Measurements from ENCODE around the gene SLC22A23.

The SLC22A23 gene

GRCh38 chr6:3312604-3313231, 144.1 kb downstream of the SLC22A23 start:
- POLR2A ChIA-PET: no interaction called here
- TF ChIP-seq ZNF48 (tag by site-specific recombination; IDR thresholded peaks at IDR 0.05) (no peak), ZNF114 (tag by site-specific recombination; IDR thresholded peaks at IDR 0.05) (no peak), SCRT2 (tag by site-specific recombination; IDR thresholded peaks at IDR 0.05) (peak; percentile 36; the same call in 1 of the 2 replicates), ZNF521 (tag by site-specific recombination; IDR thresholded peaks at IDR 0.05) (no peak), ZNF580 (tag by site-specific recombination; IDR thresholded peaks at IDR 0.05) (no peak)
- TF ChIP-seq, protein P1, sequence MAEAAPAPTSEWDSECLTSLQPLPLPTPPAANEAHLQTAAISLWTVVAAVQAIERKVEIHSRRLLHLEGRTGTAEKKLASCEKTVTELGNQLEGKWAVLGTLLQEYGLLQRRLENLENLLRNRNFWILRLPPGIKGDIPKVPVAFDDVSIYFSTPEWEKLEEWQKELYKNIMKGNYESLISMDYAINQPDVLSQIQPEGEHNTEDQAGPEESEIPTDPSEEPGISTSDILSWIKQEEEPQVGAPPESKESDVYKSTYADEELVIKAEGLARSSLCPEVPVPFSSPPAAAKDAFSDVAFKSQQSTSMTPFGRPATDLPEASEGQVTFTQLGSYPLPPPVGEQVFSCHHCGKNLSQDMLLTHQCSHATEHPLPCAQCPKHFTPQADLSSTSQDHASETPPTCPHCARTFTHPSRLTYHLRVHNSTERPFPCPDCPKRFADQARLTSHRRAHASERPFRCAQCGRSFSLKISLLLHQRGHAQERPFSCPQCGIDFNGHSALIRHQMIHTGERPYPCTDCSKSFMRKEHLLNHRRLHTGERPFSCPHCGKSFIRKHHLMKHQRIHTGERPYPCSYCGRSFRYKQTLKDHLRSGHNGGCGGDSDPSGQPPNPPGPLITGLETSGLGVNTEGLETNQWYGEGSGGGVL (tag by site-specific recombination; IDR thresholded peaks at IDR 0.05): no peak
- Histone ChIP-seq H3K27ac (ENCODE audit: extremely low read depth, low read depth, low read length) (no peak overlapping the region), H3K9me3 (ENCODE audit: control insufficient read depth, insufficient read depth, low read depth, low read length) (no peaks in the 10 kb centered on the region), H3K4me3 (ENCODE audit: low read depth, low read length) (no peak overlapping the region), H3K4me1 (ENCODE audit: control insufficient read depth, insufficient read depth, low read length) (no peaks in the 10 kb centered on the region), H3K36me3 (ENCODE audit: control insufficient read depth in 2 of 2, insufficient read depth in 1 of 2, low read length in 2 of 2) (peaks cover 0 to 8% of the 10 kb centered on the region in 2 experiments; a peak in 1 of 3 replicates)
- CTCF ChIA-PET: no interaction called here

DNA sequence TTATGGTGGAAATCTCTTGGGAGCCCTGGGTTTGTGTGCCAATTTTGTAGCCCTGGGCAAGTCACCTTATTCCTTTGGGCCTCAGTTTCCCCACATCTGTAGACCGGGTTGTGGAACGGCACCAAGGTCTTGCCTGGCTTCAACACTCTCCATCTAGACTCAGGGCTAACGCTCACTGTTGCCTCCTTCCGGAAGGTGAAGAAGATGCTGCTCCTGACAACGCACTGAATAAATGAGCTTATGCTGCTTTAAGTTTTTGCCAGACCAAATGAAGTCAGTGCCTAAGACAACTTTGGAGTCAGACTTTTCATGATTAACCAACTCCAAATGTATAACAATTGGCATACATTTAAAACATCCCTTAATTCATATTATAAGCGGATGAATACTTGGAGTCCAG, 145.0 kb downstream of the SLC22A23 start:
- H3K9me3 ChIP-seq (ENCODE audit: control insufficient read depth, insufficient read depth, low read depth, low read length): no peaks in the 10 kb centered on the region
- peaks cover 0 to 12% of the 10 kb centered on the region in 2 experiments; a peak in 1 of 3 replicates for H3K36me3 ChIP-seq (ENCODE audit: control insufficient read depth in 2 of 2, insufficient read depth in 1 of 2, low read length in 2 of 2)
- H3K4me1 ChIP-seq (ENCODE audit: control insufficient read depth, insufficient read depth, low read length): no peaks in the 10 kb centered on the region
- ChIA-PET POLR2A (no interaction called here), CTCF (interaction anchor here (0.6 kb wide), 1 partner anchor 311 kb away, joined by 3 read pairs; no protein-coding TSS in a partner anchor)
- H3K4me3 ChIP-seq (ENCODE audit: low read depth, low read length): no peak overlapping the region
- no peak for TF ChIP-seq GLI2 (tag by site-specific recombination; IDR thresholded peaks at IDR 0.05; ENCODE audit: borderline replicate concordance, low read depth)
- no peak for TF ChIP-seq BCL11B (tag by site-specific recombination; IDR thresholded peaks at IDR 0.05; ENCODE audit: low read depth)
- no peak for TF ChIP-seq ZEB2 (tag by site-specific recombination; IDR thresholded peaks at IDR 0.05)
- no peak for TF ChIP-seq ZNF274 (IDR thresholded peaks at IDR 0.05; ENCODE audit: low read length)
- no peak for TF ChIP-seq ZNF274 (tag by site-specific recombination; IDR thresholded peaks at IDR 0.05; ENCODE audit: borderline replicate concordance)
- TF ChIP-seq ZNF571 (tag by site-specific recombination; IDR thresholded peaks at IDR 0.05): no peak
- TF ChIP-seq ZNF426 (tag by site-specific recombination; IDR thresholded peaks at IDR 0.05): no peak
- no peak for TF ChIP-seq ZXDB (tag by site-specific recombination; IDR thresholded peaks at IDR 0.05)
- no peak for TF ChIP-seq ZNF394 (tag by site-specific recombination; IDR thresholded peaks at IDR 0.05; ENCODE audit: borderline replicate concordance)
- TF ChIP-seq ZNF266 (tag by site-specific recombination; IDR thresholded peaks at IDR 0.05; ENCODE audit: low read depth): no peak
- H3K27ac ChIP-seq (ENCODE audit: extremely low read depth, low read depth, low read length): no peak overlapping the region

DNA sequence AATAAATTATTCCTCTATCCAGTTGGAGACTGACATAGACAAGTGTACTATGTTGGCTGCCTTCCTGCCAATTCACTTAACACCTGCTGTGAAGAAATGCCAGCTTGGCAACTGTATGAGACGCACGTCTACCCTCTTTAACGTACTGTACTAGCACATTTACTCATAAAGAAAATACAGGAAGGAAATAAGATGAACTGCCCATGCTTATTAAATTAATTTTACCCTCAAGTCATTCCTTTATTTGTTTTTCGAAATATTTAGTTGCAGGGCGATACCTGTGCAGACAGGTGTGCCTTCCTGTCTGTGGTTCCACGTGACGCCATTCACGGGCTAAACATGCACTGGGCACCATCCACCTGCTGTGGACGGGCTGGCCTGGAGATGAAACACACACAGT, 146.1 kb downstream of the SLC22A23 start:
- ChIA-PET CTCF (interaction anchor here (0.6 kb wide), 1 partner anchor 19 kb away, joined by 4 read pairs; no protein-coding TSS in a partner anchor), POLR2A (interaction anchor here (0.7 to 0.9 kb wide), 2 partner anchors 9 to 61 kb away, joined by 3 read pairs; no protein-coding TSS in a partner anchor)
- Histone ChIP-seq H3K4me1 (ENCODE audit: control insufficient read depth, insufficient read depth, low read length) (no peaks in the 10 kb centered on the region), H3K27ac (ENCODE audit: extremely low read depth, low read depth, low read length) (no peak overlapping the region), H3K36me3 (ENCODE audit: control insufficient read depth in 2 of 2, insufficient read depth in 1 of 2, low read length in 2 of 2) (peaks cover 0 to 13% of the 10 kb centered on the region in 2 experiments; a peak in 1 of 3 replicates), H3K9me3 (ENCODE audit: control insufficient read depth, insufficient read depth, low read depth, low read length) (no peaks in the 10 kb centered on the region), H3K4me3 (ENCODE audit: low read depth, low read length) (no peak overlapping the region)
- TF ChIP-seq ZNF670 (tag by site-specific recombination; IDR thresholded peaks at IDR 0.05; ENCODE audit: low read depth) (no peak), ZNF548 (tag by site-specific recombination; IDR thresholded peaks at IDR 0.05) (no peak), ZNF391 (tag by site-specific recombination; IDR thresholded peaks at IDR 0.05; ENCODE audit: borderline replicate concordance, low read depth) (no peak), ZNF544 (tag by site-specific recombination; IDR thresholded peaks at IDR 0.05) (no peak), KLF8 (tag by site-specific recombination; IDR thresholded peaks at IDR 0.05) (no peak), ZEB2 (tag by site-specific recombination; IDR thresholded peaks at IDR 0.05) (no peak), ZNF521 (tag by site-specific recombination; IDR thresholded peaks at IDR 0.05) (no peak), MZF1 (tag by site-specific recombination; IDR thresholded peaks at IDR 0.05; ENCODE audit: borderline replicate concordance) (no peak), ZNF501 (tag by site-specific recombination; IDR thresholded peaks at IDR 0.05) (no peak), GLI2 (tag by site-specific recombination; IDR thresholded peaks at IDR 0.05; ENCODE audit: borderline replicate concordance, low read depth) (no peak), ZNF654 (tag by site-specific recombination; IDR thresholded peaks at IDR 0.05; ENCODE audit: low read depth) (no peak), ZNF677 (tag by site-specific recombination; IDR thresholded peaks at IDR 0.05) (no peak), ZNF555 (tag by site-specific recombination; conservative IDR thresholded peaks at IDR 0.05) (no peak), ZNF37A (tag by site-specific recombination; IDR thresholded peaks at IDR 0.05) (no peak)
- TF ChIP-seq, protein P2, sequence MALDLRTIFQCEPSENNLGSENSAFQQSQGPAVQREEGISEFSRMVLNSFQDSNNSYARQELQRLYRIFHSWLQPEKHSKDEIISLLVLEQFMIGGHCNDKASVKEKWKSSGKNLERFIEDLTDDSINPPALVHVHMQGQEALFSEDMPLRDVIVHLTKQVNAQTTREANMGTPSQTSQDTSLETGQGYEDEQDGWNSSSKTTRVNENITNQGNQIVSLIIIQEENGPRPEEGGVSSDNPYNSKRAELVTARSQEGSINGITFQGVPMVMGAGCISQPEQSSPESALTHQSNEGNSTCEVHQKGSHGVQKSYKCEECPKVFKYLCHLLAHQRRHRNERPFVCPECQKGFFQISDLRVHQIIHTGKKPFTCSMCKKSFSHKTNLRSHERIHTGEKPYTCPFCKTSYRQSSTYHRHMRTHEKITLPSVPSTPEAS (tag by site-specific recombination; IDR thresholded peaks at IDR 0.05): no peak
